ENCODE data around the gene RNF220.

- no peak for TF ChIP-seq EZH2 (IDR thresholded peaks at IDR 0.05; ENCODE audit: insufficient read depth, poor library complexity, severe bottlenecking)
- TF ChIP-seq EZH2phosphoT487 (IDR thresholded peaks at IDR 0.05; ENCODE audit: insufficient read depth, low read depth), result no peak
These were observed 283.8 kb downstream of the RNF220 start for GRCh38 chr1:44688760-44689446.
